Measurements from ENCODE around the gene RBPMS2. TPM values are rescaled to one million over a fixed set of nuclear protein-coding genes. Genes with fewer than 3 reads are reported as not detected.

The RBPMS2 gene
- total and polyA plus RNA-seq, 2 of the 8 experiments (the other 6 are each of a cell fraction or from before 2014, with no cell fraction given): 55.8 to 238 TPM

DNA sequence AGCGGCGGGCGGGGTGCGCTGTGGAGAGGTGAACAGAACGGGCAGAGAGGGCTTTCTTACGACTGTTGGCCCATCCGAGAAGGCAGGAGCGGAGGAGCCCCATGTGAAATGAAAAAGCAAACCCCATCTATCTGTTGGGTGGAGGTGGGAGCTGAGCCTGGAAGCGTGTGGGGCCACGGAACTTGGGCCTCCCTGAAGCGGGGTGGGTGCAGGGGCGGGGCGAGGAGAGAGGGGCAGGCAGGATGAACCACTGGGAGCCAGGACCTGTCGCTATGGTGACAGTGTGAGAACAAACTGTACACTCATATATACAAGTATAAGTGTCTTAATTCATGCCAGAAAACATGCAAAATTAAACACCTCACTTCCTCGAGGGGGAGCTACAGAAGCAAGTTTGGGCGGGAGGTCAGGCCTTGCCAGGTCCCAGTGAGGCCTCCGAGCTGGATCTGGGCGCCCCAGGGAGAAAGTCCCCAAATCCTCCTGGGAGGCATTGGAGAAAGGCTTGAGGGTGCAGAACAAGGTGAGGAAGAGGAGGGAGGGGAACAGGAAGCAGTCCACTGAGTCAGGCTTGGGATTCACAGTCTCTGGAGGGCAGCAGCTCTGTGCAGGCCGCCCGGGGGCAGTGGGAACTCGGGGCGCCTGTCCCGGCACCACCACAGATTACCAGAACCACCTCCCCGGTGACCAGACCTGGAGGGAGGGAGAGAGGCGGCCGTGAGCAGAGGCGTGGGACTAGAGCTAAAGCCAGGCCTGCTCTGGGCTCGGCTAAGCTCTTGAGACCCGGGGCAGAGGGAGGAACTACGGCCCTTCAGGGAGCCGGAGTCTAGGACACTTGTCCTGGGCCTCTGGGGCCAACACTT lies 34.8 kb downstream of the RBPMS2 start:
- Histone ChIP-seq H3K79me2 (ENCODE audit: control insufficient read depth in 1 of 2, insufficient read depth in 2 of 2, low read length in 2 of 2) (peaks cover 0 to 31% of the 10 kb centered on the region in 2 experiments; a peak in 2 of 4 replicates), H3K9ac (replicated peaks in 1 of 4; ENCODE audit: extremely low read depth in 1 of 4, low read depth in 3 of 4, low read length in 3 of 4) (no peak overlapping the region), H3K9me3 (ENCODE audit: insufficient read depth in 2 of 2, low read depth in 1 of 2, low read length in 1 of 2) (no peaks in the 10 kb centered on the region), H3K36me3 (ENCODE audit: control insufficient read depth in 2 of 4, insufficient read depth in 4 of 4, low read length in 3 of 4) (peaks cover 4 to 55% (median 23%) of the 10 kb centered on the region in 4 experiments; a peak in 7 of 8 replicates), H3K18ac (ENCODE audit: extremely low read depth, low read length) (no peak overlapping the region; the same call in 1 of the 2 replicates), H2BK15ac (ENCODE audit: low read length) (no peak overlapping the region), H3K14ac (ENCODE audit: insufficient read length) (no peak overlapping the region), H2AFZ (ENCODE audit: low read length) (no peak overlapping the region), H3K4ac (replicated peaks; ENCODE audit: insufficient read length, low read depth, low read length) (no peak overlapping the region), H4K20me1 (replicated peaks in 1 of 2; ENCODE audit: control insufficient read depth in 1 of 2, insufficient read depth in 2 of 2, low read length in 2 of 2) (peaks cover 8% of the 10 kb centered on the region in 2 experiments), H3K23me2 (ENCODE audit: low read depth, low read length) (no peaks in the 10 kb centered on the region), H3K79me1 (ENCODE audit: low read depth, low read length) (peaks cover 8% of the 10 kb centered on the region), H3K4me3 (ENCODE audit: extremely low read depth in 1 of 4, insufficient read depth in 2 of 4, low read depth in 3 of 4, low read length in 4 of 4) (no peak overlapping the region), H2BK12ac (ENCODE audit: low read depth, low read length) (no peak overlapping the region), H4K5ac (ENCODE audit: insufficient read length, low read depth, low read length) (no peak overlapping the region), H4K91ac (replicated peaks; ENCODE audit: insufficient read length, low read length) (no peak overlapping the region), H4K8ac (ENCODE audit: extremely low read depth, insufficient read depth, low read length) (peak overlapping the region; percentile 72), H3K4me1 (replicated peaks in 1 of 4; ENCODE audit: control insufficient read depth in 3 of 4, insufficient read depth in 4 of 4, low read length in 3 of 4) (peaks cover 0 to 2% (median 0%) of the 10 kb centered on the region in 4 experiments; a peak in 2 of 7 replicates), H3K23ac (ENCODE audit: insufficient read length) (no peak overlapping the region), H2BK120ac (replicated peaks; ENCODE audit: low read depth, low read length) (no peak overlapping the region), H3K4me2 (ENCODE audit: insufficient read depth in 1 of 2, low read depth in 2 of 2, low read length in 2 of 2) (no peak overlapping the region), H2AK5ac (ENCODE audit: low read depth, low read length) (no peak overlapping the region), H3K27me3 (replicated peaks in 1 of 4; ENCODE audit: control insufficient read depth in 3 of 4, extremely low read depth in 1 of 4, insufficient read depth in 3 of 4, low read length in 3 of 4) (no peaks in the 10 kb centered on the region), H3K27ac (ENCODE audit: low read depth, low read length) (no peak overlapping the region), H3K56ac (replicated peaks; ENCODE audit: insufficient read length, low read depth, low read length) (no peak overlapping the region), H2BK5ac (ENCODE audit: low read depth, low read length) (no peak overlapping the region), H2BK20ac (ENCODE audit: low read length) (no peak overlapping the region)
- TF ChIP-seq RAD21 (IDR thresholded peaks at IDR 0.05 in 1 of 2, conservative IDR thresholded peaks at IDR 0.05 in 1 of 2; ENCODE audit: low read depth in 2 of 2, low read length in 2 of 2) (peak in 1 of 2 experiments; percentile 31; a peak in 3 of 4 replicates), FOSL1 (IDR thresholded peaks at IDR 0.05; ENCODE audit: insufficient read depth, low read depth, low read length) (no peak), POLR2AphosphoS5 (IDR thresholded peaks at IDR 0.05; ENCODE audit: low read depth, low read length) (no peak)
- 92% methylated on average over 27 of the region's 31 CpGs; no CpG with 5 or more reads in 1 of the 2 experiments for WGBS, 2 experiments (ENCODE audit: extremely low coverage in 1 of 2, insufficient coverage in 1 of 2, insufficient read length in 1 of 2, insufficient replicate concordance in 2 of 2, low coverage in 1 of 2, low lambda C conversion rate in 2 of 2, missing lambda C conversion rate in 1 of 2)
- ChIA-PET POLR2A (ENCODE audit: partially characterized antibody) (interaction anchor here (0.8 to 59.2 kb wide), 11 partner anchors 10 to 111 kb away, joined by 3 to 1192 read pairs (median 5); no protein-coding TSS in a partner anchor), CTCF (ENCODE audit: partially characterized antibody) (interaction anchor here (0.5 to 46.3 kb wide), 11 partner anchors 7 to 225 kb away, joined by 3 to 883 read pairs (median 3); no protein-coding TSS in a partner anchor)
- DNase-seq (ENCODE audit: low read depth in 1 of 2, low spot score in 2 of 2): no peak
- FAIRE-seq: no peak

Data from H1 (cell line).